ENCODE measurements around the gene NRG2. TPM values are rescaled to one million over a fixed set of nuclear protein-coding genes. Genes with fewer than 3 reads are reported as not detected.

The NRG2 gene
- total and polyA plus RNA-seq, 4 donors, result 0.81 to 1.3 (median 1.2) TPM; not detected in 1

- Histone ChIP-seq H3K36me3 (ENCODE audit: control insufficient read depth in 1 of 2, insufficient read depth in 2 of 2, low read length in 1 of 2) (no peaks in the 10 kb centered on the region), H3K27me3 (ENCODE audit: control insufficient read depth in 1 of 2, insufficient read depth in 2 of 2, low read length in 1 of 2) (no peaks in the 10 kb centered on the region), H3K9me3 (ENCODE audit: control insufficient read depth, low read length) (no peaks in the 10 kb centered on the region), H3K4me3 (ENCODE audit: low read length in 2 of 2) (no peak overlapping the region), H3K4me1 (ENCODE audit: control insufficient read depth in 1 of 2, insufficient read depth in 2 of 2, low read length in 2 of 2) (no peaks in the 10 kb centered on the region), H3K27ac (ENCODE audit: low read depth in 1 of 2, low read length in 2 of 2) (no peak overlapping the region)
- no peak for DNase-seq
- ATAC-seq (ENCODE audit: low FRiP score), result no peak
- intact Hi-C loops (cut with DNase I), result no loop called here
- 91 to 92% methylated on average over 12 of the region's 12 CpGs for WGBS, 2 donors
Measured at GRCh38 chr5:139924294-139925215, 118.5 kb downstream of the NRG2 start.

DNA sequence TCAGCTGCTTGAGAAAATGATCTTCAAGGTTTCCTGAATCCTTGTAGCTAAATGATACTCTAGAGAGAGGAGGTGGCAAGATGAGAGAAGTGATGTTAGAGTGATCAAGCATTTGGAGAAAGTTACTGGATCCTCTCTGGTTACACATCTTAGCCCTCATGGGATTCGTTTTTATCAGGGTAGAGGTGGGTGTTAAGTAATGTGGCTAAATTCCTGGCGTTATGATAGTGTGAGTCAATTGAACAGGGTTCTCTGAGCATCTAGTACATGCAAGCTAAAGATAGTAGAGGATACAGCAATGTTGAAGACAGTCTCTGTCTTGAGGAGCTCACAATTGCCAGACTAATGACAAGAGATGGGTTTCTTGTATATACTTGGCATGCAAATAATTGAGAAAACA lies 123.8 kb downstream of the NRG2 start:
- 62 to 63% methylated on average over 2 of the region's 2 CpGs for WGBS, 2 donors
- Histone ChIP-seq H3K9me3 (ENCODE audit: control insufficient read depth, low read length) (no peaks in the 10 kb centered on the region), H3K36me3 (ENCODE audit: control insufficient read depth in 1 of 2, insufficient read depth in 2 of 2, low read length in 1 of 2) (no peaks in the 10 kb centered on the region), H3K4me3 (ENCODE audit: low read length in 2 of 2) (no peak overlapping the region), H3K4me1 (ENCODE audit: control insufficient read depth in 1 of 2, insufficient read depth in 2 of 2, low read length in 2 of 2) (no peaks in the 10 kb centered on the region), H3K27me3 (ENCODE audit: control insufficient read depth in 1 of 2, insufficient read depth in 2 of 2, low read length in 1 of 2) (no peaks in the 10 kb centered on the region), H3K27ac (ENCODE audit: low read depth in 1 of 2, low read length in 2 of 2) (no peak overlapping the region)
- DNase-seq (no peak), ATAC-seq (ENCODE audit: low FRiP score) (no peak)
- intact Hi-C loops (cut with DNase I), result no loop called here

- intact Hi-C loops (cut with DNase I), result no loop called here
- Histone ChIP-seq H3K4me3 (ENCODE audit: low read length in 2 of 2) (no peak overlapping the region), H3K36me3 (ENCODE audit: control insufficient read depth in 1 of 2, insufficient read depth in 2 of 2, low read length in 1 of 2) (no peaks in the 10 kb centered on the region), H3K4me1 (ENCODE audit: control insufficient read depth in 1 of 2, insufficient read depth in 2 of 2, low read length in 2 of 2) (no peaks in the 10 kb centered on the region), H3K27ac (ENCODE audit: low read depth in 1 of 2, low read length in 2 of 2) (no peak overlapping the region), H3K27me3 (ENCODE audit: control insufficient read depth in 1 of 2, insufficient read depth in 2 of 2, low read length in 1 of 2) (no peaks in the 10 kb centered on the region), H3K9me3 (ENCODE audit: control insufficient read depth, low read length) (no peaks in the 10 kb centered on the region)
- ATAC-seq (ENCODE audit: low FRiP score) (no peak), DNase-seq (no peak)
- 32 to 34% methylated on average over 3 of the region's 3 CpGs for WGBS, 2 donors
Measured at GRCh38 chr5:139915834-139916233, 127.3 kb downstream of the NRG2 start.

DNA sequence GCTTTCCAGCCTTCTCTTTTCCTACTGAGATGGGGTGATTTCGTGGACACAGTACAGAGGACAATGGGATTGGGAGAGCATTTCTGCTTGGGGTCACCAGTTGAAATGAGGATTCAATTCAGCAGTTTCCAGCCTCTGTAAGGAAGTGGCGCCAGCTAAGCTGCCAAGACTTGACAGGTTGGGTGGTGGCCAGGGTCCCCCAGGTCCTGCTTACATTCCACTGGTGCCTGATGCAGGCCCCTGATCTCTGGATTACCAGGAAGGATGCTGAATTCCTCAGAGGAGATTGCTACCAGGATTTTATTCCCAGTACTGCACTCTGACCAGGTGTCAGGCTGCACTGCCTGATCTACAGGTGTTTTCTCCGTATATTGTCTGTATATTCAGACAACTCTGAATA lies 127.8 kb downstream of the NRG2 start:
- Histone ChIP-seq H3K4me3 (ENCODE audit: low read length in 2 of 2) (no peak overlapping the region), H3K36me3 (ENCODE audit: control insufficient read depth in 1 of 2, insufficient read depth in 2 of 2, low read length in 1 of 2) (no peaks in the 10 kb centered on the region), H3K27me3 (ENCODE audit: control insufficient read depth in 1 of 2, insufficient read depth in 2 of 2, low read length in 1 of 2) (no peaks in the 10 kb centered on the region), H3K27ac (ENCODE audit: low read depth in 1 of 2, low read length in 2 of 2) (no peak overlapping the region), H3K9me3 (ENCODE audit: control insufficient read depth, low read length) (no peaks in the 10 kb centered on the region), H3K4me1 (ENCODE audit: control insufficient read depth in 1 of 2, insufficient read depth in 2 of 2, low read length in 2 of 2) (no peaks in the 10 kb centered on the region)
- intact Hi-C loops (cut with DNase I), result no loop called here
- 82 to 87% methylated on average over 3 of the region's 3 CpGs for WGBS, 2 donors
- ATAC-seq (ENCODE audit: low FRiP score) (no peak), DNase-seq (no peak)

GRCh38 chr5:139914218-139914807 lies 128.8 kb downstream of the NRG2 start:
- intact Hi-C loops (cut with DNase I), result no loop called here
- WGBS, 2 donors, result 87 to 93% methylated on average over 7 of the region's 7 CpGs
- no peak for DNase-seq
- H3K27ac ChIP-seq (ENCODE audit: low read depth in 1 of 2, low read length in 2 of 2), result no peak overlapping the region
- no peak for ATAC-seq (ENCODE audit: low FRiP score)
- no peaks in the 10 kb centered on the region for H3K9me3 ChIP-seq (ENCODE audit: control insufficient read depth, low read length)
- H3K36me3 ChIP-seq (ENCODE audit: control insufficient read depth in 1 of 2, insufficient read depth in 2 of 2, low read length in 1 of 2), result no peaks in the 10 kb centered on the region
- no peaks in the 10 kb centered on the region for H3K4me1 ChIP-seq (ENCODE audit: control insufficient read depth in 1 of 2, insufficient read depth in 2 of 2, low read length in 2 of 2)
- no peaks in the 10 kb centered on the region for H3K27me3 ChIP-seq (ENCODE audit: control insufficient read depth in 1 of 2, insufficient read depth in 2 of 2, low read length in 1 of 2)
- no peak overlapping the region for H3K4me3 ChIP-seq (ENCODE audit: low read length in 2 of 2)

- Histone ChIP-seq H3K27ac (ENCODE audit: low read depth in 1 of 2, low read length in 2 of 2) (no peak overlapping the region), H3K4me1 (ENCODE audit: control insufficient read depth in 1 of 2, insufficient read depth in 2 of 2, low read length in 2 of 2) (no peaks in the 10 kb centered on the region), H3K4me3 (ENCODE audit: low read length in 2 of 2) (no peak overlapping the region), H3K36me3 (ENCODE audit: control insufficient read depth in 1 of 2, insufficient read depth in 2 of 2, low read length in 1 of 2) (no peaks in the 10 kb centered on the region), H3K27me3 (ENCODE audit: control insufficient read depth in 1 of 2, insufficient read depth in 2 of 2, low read length in 1 of 2) (no peaks in the 10 kb centered on the region), H3K9me3 (ENCODE audit: control insufficient read depth, low read length) (no peaks in the 10 kb centered on the region)
- ATAC-seq (ENCODE audit: low FRiP score) (no peak), DNase-seq (no peak)
- 96 to 98% methylated on average over 4 of the region's 4 CpGs for WGBS, 2 donors
- intact Hi-C loops (cut with DNase I), result no loop called here
Measured at GRCh38 chr5:139912804-139913203, 130.3 kb downstream of the NRG2 start.

DNA sequence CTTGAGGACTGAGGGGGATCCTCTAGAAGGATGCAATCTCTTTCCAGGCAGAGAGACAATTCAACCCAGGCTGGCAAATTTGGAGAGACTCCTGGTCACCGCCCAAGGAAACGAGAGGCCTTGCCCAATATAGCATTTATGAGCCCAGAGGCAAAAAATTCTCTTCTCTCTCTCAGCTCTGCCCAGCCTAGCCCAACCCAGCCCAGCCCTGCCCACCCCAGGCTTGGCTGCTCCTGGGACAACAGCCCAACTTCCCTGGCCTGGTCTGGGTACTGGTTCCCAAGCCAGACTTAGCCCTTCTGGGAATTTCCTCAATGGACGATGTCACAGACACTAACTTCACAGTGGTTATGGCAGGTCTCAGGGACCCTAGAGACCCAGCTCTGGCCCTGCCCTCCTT lies 130.9 kb downstream of the NRG2 start:
- 35 to 38% methylated on average over 3 of the region's 3 CpGs for WGBS, 2 donors
- ATAC-seq (ENCODE audit: low FRiP score), result no peak
- H3K9me3 ChIP-seq (ENCODE audit: control insufficient read depth, low read length), result no peaks in the 10 kb centered on the region

GRCh38 chr5:139911425-139912120 lies 131.5 kb downstream of the NRG2 start:
- Histone ChIP-seq H3K9me3 (ENCODE audit: control insufficient read depth, low read length) (no peaks in the 10 kb centered on the region), H3K4me3 (ENCODE audit: low read length in 2 of 2) (no peak overlapping the region), H3K27me3 (ENCODE audit: control insufficient read depth in 1 of 2, insufficient read depth in 2 of 2, low read length in 1 of 2) (no peaks in the 10 kb centered on the region), H3K27ac (ENCODE audit: low read depth in 1 of 2, low read length in 2 of 2) (no peak overlapping the region), H3K36me3 (ENCODE audit: control insufficient read depth in 1 of 2, insufficient read depth in 2 of 2, low read length in 1 of 2) (no peaks in the 10 kb centered on the region), H3K4me1 (ENCODE audit: control insufficient read depth in 1 of 2, insufficient read depth in 2 of 2, low read length in 2 of 2) (no peaks in the 10 kb centered on the region)
- DNase-seq (no peak), ATAC-seq (ENCODE audit: low FRiP score) (no peak)
- intact Hi-C loops (cut with DNase I), result no loop called here
- WGBS, 2 donors, result 96% methylated on average over 4 of the region's 4 CpGs

More for the DNA sequence above, 130.9 kb downstream of the NRG2 start:
- no peak overlapping the region for H3K4me3 ChIP-seq (ENCODE audit: low read length in 2 of 2)
- H3K27me3 ChIP-seq (ENCODE audit: control insufficient read depth in 1 of 2, insufficient read depth in 2 of 2, low read length in 1 of 2), result no peaks in the 10 kb centered on the region
- no peak overlapping the region for H3K27ac ChIP-seq (ENCODE audit: low read depth in 1 of 2, low read length in 2 of 2)
- no peaks in the 10 kb centered on the region for H3K4me1 ChIP-seq (ENCODE audit: control insufficient read depth in 1 of 2, insufficient read depth in 2 of 2, low read length in 2 of 2)
- DNase-seq, result no peak
- intact Hi-C loops (cut with DNase I), result no loop called here
- no peaks in the 10 kb centered on the region for H3K36me3 ChIP-seq (ENCODE audit: control insufficient read depth in 1 of 2, insufficient read depth in 2 of 2, low read length in 1 of 2)
